Measurements from ENCODE around the gene CUL3. TPM values are rescaled to one million over a fixed set of nuclear protein-coding genes. Genes with fewer than 3 reads are reported as not detected.

The CUL3 gene
- total and polyA plus RNA-seq, 2 of the 8 experiments (the other 6 are each of a cell fraction or from before 2014, with no cell fraction given) = 28.5 to 113 TPM

GRCh38 chr2:224469374-224469964 is 115.7 kb downstream of the CUL3 start:
- Histone ChIP-seq H3K79me2 (ENCODE audit: control insufficient read depth in 1 of 2, insufficient read depth in 2 of 2, low read length in 2 of 2) (no peaks in the 10 kb centered on the region), H3K56ac (replicated peaks; ENCODE audit: insufficient read length, low read depth, low read length) (no peak overlapping the region), H4K20me1 (replicated peaks in 1 of 2; ENCODE audit: control insufficient read depth in 1 of 2, insufficient read depth in 2 of 2, low read length in 2 of 2) (no peaks in the 10 kb centered on the region), H2BK120ac (replicated peaks; ENCODE audit: low read depth, low read length) (no peak overlapping the region), H2AFZ (ENCODE audit: low read length) (no peak overlapping the region), H2BK20ac (ENCODE audit: low read length) (no peak overlapping the region), H2AK5ac (ENCODE audit: low read depth, low read length) (no peak overlapping the region), H2BK5ac (ENCODE audit: low read depth, low read length) (no peak overlapping the region), H2BK15ac (ENCODE audit: low read length) (no peak overlapping the region), H3K79me1 (ENCODE audit: low read depth, low read length) (no peaks in the 10 kb centered on the region), H3K27ac (ENCODE audit: low read depth, low read length) (no peak overlapping the region), H3K9ac (replicated peaks in 1 of 4; ENCODE audit: extremely low read depth in 1 of 4, low read depth in 3 of 4, low read length in 3 of 4) (no peak overlapping the region; a peak in 1 of 7 replicates), H3K9me3 (ENCODE audit: insufficient read depth in 2 of 2, low read depth in 1 of 2, low read length in 1 of 2) (no peaks in the 10 kb centered on the region), H4K91ac (replicated peaks; ENCODE audit: insufficient read length, low read length) (no peak overlapping the region), H3K23me2 (ENCODE audit: low read depth, low read length) (peaks cover 1% of the 10 kb centered on the region; the same call in 1 of the 2 replicates), H3K27me3 (replicated peaks in 1 of 4; ENCODE audit: control insufficient read depth in 3 of 4, extremely low read depth in 1 of 4, insufficient read depth in 3 of 4, low read length in 3 of 4) (no peaks in the 10 kb centered on the region), H3K18ac (ENCODE audit: extremely low read depth, low read length) (no peak overlapping the region), H3K4ac (replicated peaks; ENCODE audit: insufficient read length, low read depth, low read length) (no peak overlapping the region), H3K14ac (ENCODE audit: insufficient read length) (no peak overlapping the region), H3K23ac (ENCODE audit: insufficient read length) (no peak overlapping the region), H3K4me3 (ENCODE audit: extremely low read depth in 1 of 4, insufficient read depth in 2 of 4, low read depth in 3 of 4, low read length in 4 of 4) (no peak overlapping the region), H4K5ac (ENCODE audit: insufficient read length, low read depth, low read length) (no peak overlapping the region), H3K36me3 (ENCODE audit: control insufficient read depth in 2 of 4, insufficient read depth in 4 of 4, low read length in 3 of 4) (peaks cover 0 to 15% (median 0%) of the 10 kb centered on the region in 4 experiments; a peak in 2 of 8 replicates), H3K4me2 (ENCODE audit: insufficient read depth in 1 of 2, low read depth in 2 of 2, low read length in 2 of 2) (no peak overlapping the region), H2BK12ac (ENCODE audit: low read depth, low read length) (no peak overlapping the region), H4K8ac (ENCODE audit: extremely low read depth, insufficient read depth, low read length) (0 out of 2 replicates have a peak overlapping the region, but pooled peaks have one; percentile 59), H3K4me1 (replicated peaks in 1 of 4; ENCODE audit: control insufficient read depth in 3 of 4, insufficient read depth in 4 of 4, low read length in 3 of 4) (peaks cover 0 to 5% (median 0%) of the 10 kb centered on the region in 4 experiments; a peak in 2 of 7 replicates)
- ChIA-PET POLR2A (ENCODE audit: partially characterized antibody) (interaction anchor here (0.6 to 1.5 kb wide), 3 partner anchors 91 to 626 kb away, joined by 3 to 4 read pairs (median 3); no protein-coding TSS in a partner anchor), CTCF (ENCODE audit: partially characterized antibody) (interaction anchor here (0.7 to 1.5 kb wide), 4 partner anchors 146 to 534 kb away, joined by 3 to 6 read pairs (median 3); no protein-coding TSS in a partner anchor)
- 94% methylated on average over 9 of the region's 9 CpGs; no CpG with 5 or more reads in 1 of the 2 experiments for WGBS, 2 experiments (ENCODE audit: extremely low coverage in 1 of 2, insufficient coverage in 1 of 2, insufficient read length in 1 of 2, insufficient replicate concordance in 2 of 2, low coverage in 1 of 2, low lambda C conversion rate in 2 of 2, missing lambda C conversion rate in 1 of 2)
- TF ChIP-seq NANOG (IDR thresholded peaks at IDR 0.05; ENCODE audit: insufficient read depth, low read depth, low read length, poor library complexity, severe bottlenecking) (no peak), POLR2AphosphoS5 (IDR thresholded peaks at IDR 0.05; ENCODE audit: low read depth, low read length) (0 out of 2 replicates have a peak, but pooled peaks have one; percentile 47)
- FAIRE-seq = no peak
- no peak for DNase-seq (ENCODE audit: low read depth in 1 of 2, low spot score in 2 of 2)

Data from H1 (cell line).